BLaER1 (cell line): ENCODE results near the gene CCDC134.

ENCODE experiments used
- H3K27ac ChIP-seq: shearing (Covaris generic); formaldehyde crosslinking; 2 replicates; pipeline ENCODE4 v1.8.1; 2022
- H3K27me3 ChIP-seq: shearing (Covaris generic); formaldehyde crosslinking; 2 replicates; pipeline ENCODE4 v1.8.1; 2022
- H3K36me3 ChIP-seq: shearing (Covaris generic); formaldehyde crosslinking; 2 replicates; pipeline ENCODE4 v1.8.1; 2022
- H3K4me1 ChIP-seq: shearing (Covaris generic); formaldehyde crosslinking; 2 replicates; pipeline ENCODE4 v1.8.1; 2022
- H3K4me2 ChIP-seq: shearing (Covaris generic); formaldehyde crosslinking; 2 replicates; pipeline ENCODE4 v1.8.1; 2022
- H3K4me3 ChIP-seq: shearing (Covaris generic); formaldehyde crosslinking; 2 replicates; pipeline ENCODE4 v1.8.1; 2022
- H3K9ac ChIP-seq: shearing (Covaris generic); formaldehyde crosslinking; 2 replicates; pipeline ENCODE4 v1.8.1; 2022
- H3K9me3 ChIP-seq: shearing (Covaris generic); formaldehyde crosslinking; 2 replicates; pipeline ENCODE4 v1.8.1; 2022
- H4K20me1 ChIP-seq: shearing (Covaris generic); formaldehyde crosslinking; 2 replicates; pipeline ENCODE4 v1.8.1; 2022
- Cebpa-rat ChIP-seq: shearing (Covaris generic); IDR thresholded peaks from 2 replicates; pipeline ENCODE4 v1.8.1; 2022

CCDC134 gene

GRCh38 chr22:41870786-41871185, 70.3 kb downstream of the CCDC134 start:
- Histone ChIP-seq H3K36me3 (peaks cover 100% of the 10 kb centered on the region), H4K20me1 (peaks cover 57% of the 10 kb centered on the region), H3K4me1 (peaks cover 14% of the 10 kb centered on the region; the same call in 1 of the 2 replicates), H3K27me3 (no peaks in the 10 kb centered on the region), H3K9ac (no peak overlapping the region), H3K9me3 (no peaks in the 10 kb centered on the region), H3K4me2 (no peak overlapping the region), H3K27ac (no peak overlapping the region), H3K4me3 (no peak overlapping the region)
- no peak for TF ChIP-seq Cebpa-rat

DNA sequence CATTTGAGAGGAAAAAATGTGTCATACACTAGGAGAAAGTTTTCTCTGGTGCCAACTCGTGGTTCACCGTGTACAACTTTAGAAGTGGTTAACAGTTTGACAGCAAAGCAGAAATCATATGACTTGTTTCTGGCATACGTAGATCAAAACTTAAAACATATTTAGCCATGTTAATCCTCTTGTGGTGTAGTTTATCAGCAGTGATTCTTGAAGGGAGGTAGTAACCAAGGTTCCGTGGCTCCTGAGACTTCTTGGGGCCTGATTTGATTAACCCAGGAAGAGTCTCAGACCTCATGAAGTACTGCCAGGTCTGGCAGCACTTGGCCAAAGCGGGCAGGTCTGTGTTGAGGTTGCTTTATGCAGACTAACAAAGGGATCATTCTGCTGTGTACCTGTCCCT, 72.9 kb downstream of the CCDC134 start:
- Histone ChIP-seq H3K4me3 (no peak overlapping the region), H3K27ac (no peak overlapping the region), H3K9me3 (no peaks in the 10 kb centered on the region), H4K20me1 (peaks cover 43% of the 10 kb centered on the region), H3K9ac (no peak overlapping the region), H3K36me3 (peaks cover 100% of the 10 kb centered on the region), H3K4me1 (peaks cover 5% of the 10 kb centered on the region; the same call in 1 of the 2 replicates), H3K4me2 (no peak overlapping the region), H3K27me3 (no peaks in the 10 kb centered on the region)
- TF ChIP-seq Cebpa-rat: no peak

- Histone ChIP-seq H3K9ac (no peak overlapping the region), H4K20me1 (peaks cover 43% of the 10 kb centered on the region), H3K36me3 (peaks cover 100% of the 10 kb centered on the region), H3K27me3 (no peaks in the 10 kb centered on the region), H3K27ac (no peak overlapping the region), H3K9me3 (no peaks in the 10 kb centered on the region), H3K4me3 (no peak overlapping the region), H3K4me2 (no peak overlapping the region), H3K4me1 (no peaks in the 10 kb centered on the region)
- TF ChIP-seq Cebpa-rat: no peak
These were observed 73.6 kb downstream of the CCDC134 start for GRCh38 chr22:41874090-41874489.

- Histone ChIP-seq H3K36me3 (peaks cover 100% of the 10 kb centered on the region), H3K4me2 (no peak overlapping the region), H3K27me3 (no peaks in the 10 kb centered on the region), H3K9ac (no peak overlapping the region), H3K27ac (no peak overlapping the region), H4K20me1 (peaks cover 37% of the 10 kb centered on the region), H3K9me3 (no peaks in the 10 kb centered on the region), H3K4me1 (no peaks in the 10 kb centered on the region), H3K4me3 (no peak overlapping the region)
- no peak for TF ChIP-seq Cebpa-rat
These were observed 75.2 kb downstream of the CCDC134 start for GRCh38 chr22:41875531-41876270.
